Aorta (tissue), 5 donors: Measurements from ENCODE around the gene CAMSAP1. TPM values are rescaled to one million over a fixed set of nuclear protein-coding genes. Genes with fewer than 3 reads are reported as not detected.
"Not testable (repeated sequence)": the region's sequence is repeated elsewhere in the genome, so short reads cannot be mapped to it uniquely, and the experiment has no call there.

ENCODE experiments used
- ATAC-seq: fragments of 200-7000 bp; cut with Tn5 transposase; one replicate; pipeline ENCODE4 v1.9.1; 2022; ENCODE audit warnings: moderate library complexity; ENCODE audit not compliant: low FRiP score
- DNase-seq, 2 donors: peaks; one replicate each; pipeline ENCODE4 v3.0.0-alpha.2; 2020
- H3K27ac ChIP-seq, 2 donors: one replicate each; pipeline ENCODE4 v1.5.1; 2013; ENCODE audit warnings: low read length in 2 of 2, mild to moderate bottlenecking in 2 of 2, moderate library complexity in 2 of 2, control low read depth in 1 of 2, inconsistent platforms in 1 of 2, low read depth in 1 of 2
- H3K27me3 ChIP-seq, 2 donors: one replicate each; pipeline ENCODE4 v1.6.1; 2013; ENCODE audit warnings: control low read depth in 1 of 2, low read length in 1 of 2, mild to moderate bottlenecking in 1 of 2, moderate library complexity in 1 of 2; ENCODE audit not compliant: insufficient read depth in 2 of 2, control insufficient read depth in 1 of 2
- H3K36me3 ChIP-seq, 2 donors: one replicate each; pipeline ENCODE4 v1.6.1; 2013; ENCODE audit warnings: control low read depth in 1 of 2, low read length in 1 of 2, mild to moderate bottlenecking in 1 of 2; ENCODE audit not compliant: insufficient read depth in 2 of 2, control insufficient read depth in 1 of 2
- H3K4me1 ChIP-seq, 2 donors: one replicate each; pipeline ENCODE4 v1.6.1; 2013; ENCODE audit warnings: low read length in 2 of 2, control low read depth in 1 of 2, mild to moderate bottlenecking in 1 of 2, moderate library complexity in 1 of 2; ENCODE audit not compliant: insufficient read depth in 2 of 2, control insufficient read depth in 1 of 2
- H3K4me3 ChIP-seq, 2 donors: one replicate each; pipeline ENCODE4 v1.5.1; 2013; ENCODE audit warnings: low read length in 2 of 2, control low read depth in 1 of 2, mild to moderate bottlenecking in 1 of 2
- H3K9me3 ChIP-seq: one replicate; pipeline ENCODE4 v1.6.1; 2013; ENCODE audit warnings: mild to moderate bottlenecking, low read length; ENCODE audit not compliant: control insufficient read depth
- WGBS, 2 donors: extraction: QIAGEN DNeasy Blood & Tissue Kit; methylation state at CpG; one replicate each; pipeline ENCODE4 v1.1.7; 2013; 5-methylcytosine and 5-hydroxymethylcytosine counted together
- intact Hi-C, 2 donors: fragments of 100-400 bp; cut with DNase I; formaldehyde crosslinking; loops; one replicate each; pipeline versions ENCODE4 v1.14.2 to v1.15.0; 2022
- long read RNA-seq, 2 donors: library from polyadenylated mRNA; unstranded; transcript quantifications; one replicate each; pipeline ENCODE4 v2.0.0, GENCODE V29; 2020 to 2021
- polyA plus RNA-seq, 2 donors: library from polyadenylated mRNA; stranded (reverse); fragments of 200-250 nt; gene quantifications; one replicate each; pipeline ENCODE4 v1.2.3, GENCODE V29; 2013
- total RNA-seq, 2 donors: library from RNA; stranded (reverse); fragmentation: NEBNext Ultra II Directional; extraction: Animal tissue kit (Norgen Biotek cat#: 25700); gene quantifications; one replicate each; pipeline ENCODE4 v1.2.1, GENCODE V29; 2021
- donor health status: healthy with polysubstance abuse.
- donor health status: Bipolar disorder and iron deficiency.
- donor health status: DM: no; HTN: no; CAD: no.
- donor health status: DM: no; HTN: no; CAD: no.
- donor health status: DM: yes; HTN: yes; CAD: no.

The CAMSAP1 gene, protein sequence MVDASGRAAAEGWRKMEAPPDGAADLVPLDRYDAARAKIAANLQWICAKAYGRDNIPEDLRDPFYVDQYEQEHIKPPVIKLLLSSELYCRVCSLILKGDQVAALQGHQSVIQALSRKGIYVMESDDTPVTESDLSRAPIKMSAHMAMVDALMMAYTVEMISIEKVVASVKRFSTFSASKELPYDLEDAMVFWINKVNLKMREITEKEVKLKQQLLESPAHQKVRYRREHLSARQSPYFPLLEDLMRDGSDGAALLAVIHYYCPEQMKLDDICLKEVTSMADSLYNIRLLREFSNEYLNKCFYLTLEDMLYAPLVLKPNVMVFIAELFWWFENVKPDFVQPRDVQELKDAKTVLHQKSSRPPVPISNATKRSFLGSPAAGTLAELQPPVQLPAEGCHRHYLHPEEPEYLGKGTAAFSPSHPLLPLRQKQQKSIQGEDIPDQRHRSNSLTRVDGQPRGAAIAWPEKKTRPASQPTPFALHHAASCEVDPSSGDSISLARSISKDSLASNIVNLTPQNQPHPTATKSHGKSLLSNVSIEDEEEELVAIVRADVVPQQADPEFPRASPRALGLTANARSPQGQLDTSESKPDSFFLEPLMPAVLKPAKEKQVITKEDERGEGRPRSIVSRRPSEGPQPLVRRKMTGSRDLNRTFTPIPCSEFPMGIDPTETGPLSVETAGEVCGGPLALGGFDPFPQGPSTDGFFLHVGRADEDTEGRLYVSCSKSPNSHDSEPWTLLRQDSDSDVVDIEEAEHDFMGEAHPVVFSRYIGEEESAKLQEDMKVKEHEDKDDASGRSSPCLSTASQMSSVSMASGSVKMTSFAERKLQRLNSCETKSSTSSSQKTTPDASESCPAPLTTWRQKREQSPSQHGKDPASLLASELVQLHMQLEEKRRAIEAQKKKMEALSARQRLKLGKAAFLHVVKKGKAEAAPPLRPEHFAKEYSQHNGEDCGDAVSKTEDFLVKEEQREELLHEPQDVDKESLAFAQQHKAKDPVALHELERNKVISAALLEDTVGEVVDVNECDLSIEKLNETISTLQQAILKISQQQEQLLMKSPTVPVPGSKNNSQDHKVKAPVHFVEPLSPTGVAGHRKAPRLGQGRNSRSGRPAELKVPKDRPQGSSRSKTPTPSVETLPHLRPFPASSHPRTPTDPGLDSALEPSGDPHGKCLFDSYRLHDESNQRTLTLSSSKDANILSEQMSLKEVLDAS (N-terminal part only)
- total RNA-seq (10 to 100 TPM; 26.4 to 28.0 TPM), polyA plus RNA-seq (1 to 10 TPM; 2.5 to 5.2 TPM)
- long read RNA-seq, donor 1, partial matches to known transcripts: 9 of 15 reads
- long read RNA-seq, donor 1, other reads (novel, unspliced or antisense): 5 of 15 reads
- long read RNA-seq, donor 2, partial matches to known transcripts: 3 of 10 reads
- long read RNA-seq, donor 2, other reads (novel, unspliced or antisense): 6 of 10 reads

GRCh38 chr9:135907431-135908092 lies at the start of gene CAMSAP1:
CAMSAP1 (minus strand) TSS chr9:135907546; CDS start chr9:135907159, 387 bp downstream.
- no peaks in the 10 kb centered on the region for H3K9me3 ChIP-seq
- intact Hi-C loops: loop anchor here in 1 of 2 donors (5.0 to 10.0 kb wide), 3 partner anchors 45 to 337 kb away; partner anchors contain the start of gene QSOX2
- H3K27ac ChIP-seq: peak within 1 kb of the TSS in 1 of 2 donors; percentile 23
- 0% methylated on average over 42 to 91 of the region's 91 CpGs for WGBS, 2 donors
- no peaks in the 10 kb centered on the region for H3K27me3 ChIP-seq
- ATAC-seq: peak; percentile 99
- no peaks in the 10 kb centered on the region for H3K4me1 ChIP-seq
- peak within 1 kb of the TSS; percentile 85 to 98 for H3K4me3 ChIP-seq
- no peaks in the 10 kb centered on the region for H3K36me3 ChIP-seq
- DNase-seq: peak; percentile 95 to 97

GRCh38 chr9:135956802-135957174 lies 49.4 kb upstream of the CAMSAP1 start:
- no peak overlapping the region for H3K27ac ChIP-seq
- WGBS, 2 donors: 93% methylated on average over 8 of the region's 8 CpGs
- ATAC-seq (no peak), DNase-seq (no peak)
- intact Hi-C loops: no loop called here
- H3K27me3 ChIP-seq: no peaks in the 10 kb centered on the region
- no peaks in the 10 kb centered on the region for H3K4me1 ChIP-seq
- H3K36me3 ChIP-seq: peaks cover 0 to 3% of the 10 kb centered on the region in 2 donors
- H3K4me3 ChIP-seq: no peak overlapping the region
- no peaks in the 10 kb centered on the region for H3K9me3 ChIP-seq

DNA sequence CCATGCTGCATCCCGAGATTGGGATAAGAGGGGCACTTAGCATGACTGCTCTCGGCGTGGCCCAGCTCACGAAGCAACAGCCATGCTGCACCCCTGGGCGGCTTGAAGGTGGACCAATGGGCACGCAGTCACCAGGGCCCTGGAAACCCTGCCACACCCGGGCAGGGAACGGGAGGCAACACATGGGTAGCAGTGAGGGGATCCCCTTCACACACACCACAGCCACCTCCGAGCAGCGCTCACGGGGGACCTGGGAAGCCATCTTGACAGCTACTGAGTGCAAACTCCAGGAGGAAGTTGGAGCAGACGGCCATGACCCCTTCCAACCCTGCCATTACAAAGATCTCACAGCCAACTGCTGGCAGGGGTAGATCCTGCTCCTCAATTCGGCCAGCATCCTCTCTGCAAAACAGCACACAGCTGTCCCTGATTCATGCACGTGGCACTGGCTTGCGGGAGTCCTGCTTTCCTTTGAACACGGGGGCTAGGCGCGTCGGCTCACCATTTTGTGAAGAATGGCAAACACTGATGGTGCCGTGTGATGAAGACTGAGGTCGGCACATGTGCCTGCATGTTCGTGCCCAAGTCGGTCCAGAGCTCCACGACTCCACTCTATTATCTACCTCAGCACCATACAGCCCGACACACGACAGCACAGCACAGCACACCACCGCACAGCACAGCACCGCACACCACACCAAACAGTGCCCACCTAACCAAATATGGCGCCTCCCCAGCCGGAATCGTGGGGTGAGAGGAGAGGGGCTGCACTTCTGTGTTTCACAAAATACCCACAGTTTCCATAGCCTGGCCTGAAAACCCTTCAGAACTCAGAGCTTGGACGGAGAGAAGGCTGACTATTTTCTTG lies 48.8 kb upstream of the CAMSAP1 start:
- Histone ChIP-seq H3K36me3 (peaks cover 0 to 3% of the 10 kb centered on the region in 2 donors), H3K27ac (no peak overlapping the region), H3K4me1 (no peaks in the 10 kb centered on the region), H3K27me3 (no peaks in the 10 kb centered on the region), H3K9me3 (no peaks in the 10 kb centered on the region), H3K4me3 (no peak overlapping the region)
- ATAC-seq (no peak), DNase-seq (no peak)
- intact Hi-C loops: no loop called here
- 90 to 91% methylated on average over 32 of the region's 32 CpGs for WGBS, 2 donors

DNA sequence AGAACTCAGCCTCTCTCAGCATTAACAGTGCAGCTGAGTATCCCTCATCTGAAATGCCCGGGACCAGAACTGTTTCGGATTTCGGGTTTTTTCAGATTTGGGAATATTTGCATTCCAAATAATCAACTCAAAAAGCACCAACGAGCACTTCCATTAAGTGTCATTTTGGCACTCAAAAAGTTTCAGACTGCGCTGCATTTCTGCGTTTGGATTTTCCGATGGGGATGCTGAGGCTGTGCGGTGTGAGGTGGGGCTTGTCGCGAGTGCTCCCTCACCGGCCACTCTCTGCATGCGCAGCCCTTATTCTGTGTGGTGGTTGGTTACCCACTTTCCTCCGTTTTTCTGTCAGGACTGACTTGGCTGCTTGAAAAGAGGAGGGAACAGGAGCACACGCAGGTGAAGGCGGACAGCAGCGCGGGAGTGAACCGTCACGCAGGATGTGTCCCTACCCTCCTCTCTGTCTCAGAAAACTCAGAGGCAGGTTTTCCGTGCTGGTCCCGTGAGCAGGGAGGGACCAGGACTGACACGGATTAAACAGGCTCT lies 45.4 kb upstream of the CAMSAP1 start:
- Histone ChIP-seq H3K4me1 (no peaks in the 10 kb centered on the region), H3K27me3 (no peaks in the 10 kb centered on the region), H3K36me3 (peaks cover 0 to 3% of the 10 kb centered on the region in 2 donors), H3K9me3 (no peaks in the 10 kb centered on the region), H3K4me3 (no peak overlapping the region), H3K27ac (no peak overlapping the region)
- intact Hi-C loops: no loop called here
- no peak for DNase-seq
- ATAC-seq: no peak
- 91 to 92% methylated on average over 22 of the region's 22 CpGs for WGBS, 2 donors

GRCh38 chr9:135951889-135952663 lies 44.7 kb upstream of the CAMSAP1 start:
- intact Hi-C loops: no loop called here
- Histone ChIP-seq H3K27ac (no peak overlapping the region), H3K4me1 (no peaks in the 10 kb centered on the region), H3K27me3 (no peaks in the 10 kb centered on the region), H3K4me3 (no peak overlapping the region), H3K9me3 (no peaks in the 10 kb centered on the region), H3K36me3 (peaks cover 0 to 3% of the 10 kb centered on the region in 2 donors)
- ATAC-seq (no peak), DNase-seq (no peak)
- WGBS, 2 donors: 78 to 84% methylated on average over 18 of the region's 18 CpGs

DNA sequence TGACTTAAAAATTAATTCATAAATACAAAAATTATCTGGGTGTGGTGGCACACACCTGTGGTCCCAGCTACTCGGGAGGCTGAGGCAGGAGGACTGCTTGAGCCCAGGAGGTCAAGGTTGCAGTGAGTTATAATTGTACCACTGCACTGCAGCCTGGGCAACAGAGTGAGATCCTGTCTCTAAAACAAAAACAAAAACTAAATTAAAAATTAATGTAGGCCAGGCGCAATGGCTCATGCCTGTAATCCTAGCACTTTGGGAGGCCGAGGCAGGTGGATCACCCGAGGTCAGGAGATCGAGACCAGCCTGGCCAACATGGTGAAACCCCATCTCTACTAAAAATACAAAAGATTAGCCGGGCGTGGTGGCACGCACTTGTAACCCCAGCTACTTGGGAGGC lies 44.0 kb upstream of the CAMSAP1 start:
- ATAC-seq, H3K27me3 ChIP-seq, H3K4me1 ChIP-seq, DNase-seq, H3K27ac ChIP-seq, H3K4me3 ChIP-seq, intact Hi-C loops, H3K9me3 ChIP-seq, H3K36me3 ChIP-seq: not testable (repeated sequence)
- whole genome bisulfite sequencing, 2 donors: 96% methylated on average over 8 of the region's 8 CpGs

GRCh38 chr9:135950841-135951240 lies 43.5 kb upstream of the CAMSAP1 start:
- H3K27ac ChIP-seq, DNase-seq, ATAC-seq, H3K9me3 ChIP-seq, H3K4me3 ChIP-seq, intact Hi-C loops, H3K36me3 ChIP-seq, H3K27me3 ChIP-seq, H3K4me1 ChIP-seq: not testable (repeated sequence)
- 96 to 98% methylated on average over 4 of the region's 4 CpGs for WGBS, 2 donors
